ENCODE results near the gene ADAP1.

The ADAP1 gene

GRCh38 chr7:959271-959670 lies 4.8 kb upstream of the ADAP1 start:
- peaks cover 0 to 44% (median 26%) of the 10 kb centered on the region in 5 donors for H3K4me1 ChIP-seq (ENCODE audit: control insufficient read depth in 5 of 5, insufficient read depth in 5 of 5, low read length in 5 of 5)
- no peaks in the 10 kb centered on the region for H3K9me3 ChIP-seq (ENCODE audit: control insufficient read depth in 5 of 5, low read length in 5 of 5)
- no peak overlapping the region for H3K27ac ChIP-seq (ENCODE audit: low read depth, low read length)
- no peaks in the 10 kb centered on the region for H3K36me3 ChIP-seq (ENCODE audit: control insufficient read depth in 5 of 5, insufficient read depth in 5 of 5, low read length in 5 of 5)
- H3K27me3 ChIP-seq (ENCODE audit: control insufficient read depth in 5 of 5, insufficient read depth in 4 of 5, low read length in 5 of 5), result peaks cover 0 to 9% (median 5%) of the 10 kb centered on the region in 5 donors
- H3K4me3 ChIP-seq (ENCODE audit: low read depth in 1 of 5, low read length in 5 of 5), result no peak overlapping the region
- H3K9ac ChIP-seq (ENCODE audit: low read length in 5 of 5), result no peak overlapping the region

DNA sequence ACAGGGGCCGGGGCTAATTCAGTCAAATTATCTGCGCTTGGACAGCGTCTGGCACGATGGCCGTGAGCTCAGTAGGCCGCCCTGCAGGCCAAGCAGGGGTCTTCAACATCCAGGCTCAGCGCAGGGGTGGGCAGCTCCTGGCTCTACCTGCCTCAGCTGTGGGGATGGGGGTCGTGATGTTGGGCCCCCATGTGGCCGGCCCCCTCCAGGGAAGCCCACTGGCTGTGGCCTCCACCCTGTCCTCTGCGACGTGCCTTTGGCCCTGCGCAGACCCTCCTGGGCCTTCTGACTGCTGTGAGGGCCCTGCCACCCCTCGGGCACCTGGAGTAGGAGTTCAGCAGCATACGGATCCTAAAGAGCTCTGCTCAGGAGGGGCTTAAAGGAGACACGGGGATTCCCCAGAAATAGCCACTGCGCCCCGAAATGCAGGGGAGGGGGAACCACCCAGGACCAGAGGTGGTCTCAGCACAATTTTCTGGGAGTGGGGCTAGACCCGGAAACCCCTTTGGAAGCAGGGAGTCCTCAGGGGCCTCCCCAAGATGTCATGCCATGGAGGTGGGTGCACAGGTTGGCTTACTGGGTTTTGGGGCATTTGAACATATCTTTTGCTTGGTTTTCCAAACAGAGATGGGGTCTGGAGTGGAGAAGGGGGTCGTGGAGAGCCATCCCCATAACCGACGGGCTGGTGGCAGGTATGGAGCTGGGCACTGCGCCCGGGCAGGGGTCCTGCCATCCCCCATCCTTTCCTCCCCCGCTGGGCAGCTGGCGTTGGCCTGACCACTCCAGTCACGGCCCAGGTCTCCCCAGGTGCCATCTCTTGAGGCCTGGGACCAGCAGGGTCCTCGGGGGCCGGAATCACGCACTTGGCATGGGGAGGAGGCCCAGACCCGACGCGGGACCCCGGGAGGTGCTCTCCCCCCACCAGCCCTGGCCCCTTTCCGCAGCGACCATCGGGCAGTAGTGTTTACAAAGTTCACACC lies 4.0 kb upstream of the ADAP1 start:
- Histone ChIP-seq H3K9ac (ENCODE audit: low read length in 5 of 5) (no peak overlapping the region), H3K4me3 (ENCODE audit: low read depth in 1 of 5, low read length in 5 of 5) (no peak overlapping the region), H3K27ac (ENCODE audit: low read depth, low read length) (no peak overlapping the region), H3K9me3 (ENCODE audit: control insufficient read depth in 5 of 5, low read length in 5 of 5) (no peaks in the 10 kb centered on the region), H3K36me3 (ENCODE audit: control insufficient read depth in 5 of 5, insufficient read depth in 5 of 5, low read length in 5 of 5) (no peaks in the 10 kb centered on the region), H3K4me1 (ENCODE audit: control insufficient read depth in 5 of 5, insufficient read depth in 5 of 5, low read length in 5 of 5) (peaks cover 0 to 40% (median 22%) of the 10 kb centered on the region in 5 donors), H3K27me3 (ENCODE audit: control insufficient read depth in 5 of 5, insufficient read depth in 4 of 5, low read length in 5 of 5) (peaks cover 0 to 9% (median 7%) of the 10 kb centered on the region in 5 donors)

DNA sequence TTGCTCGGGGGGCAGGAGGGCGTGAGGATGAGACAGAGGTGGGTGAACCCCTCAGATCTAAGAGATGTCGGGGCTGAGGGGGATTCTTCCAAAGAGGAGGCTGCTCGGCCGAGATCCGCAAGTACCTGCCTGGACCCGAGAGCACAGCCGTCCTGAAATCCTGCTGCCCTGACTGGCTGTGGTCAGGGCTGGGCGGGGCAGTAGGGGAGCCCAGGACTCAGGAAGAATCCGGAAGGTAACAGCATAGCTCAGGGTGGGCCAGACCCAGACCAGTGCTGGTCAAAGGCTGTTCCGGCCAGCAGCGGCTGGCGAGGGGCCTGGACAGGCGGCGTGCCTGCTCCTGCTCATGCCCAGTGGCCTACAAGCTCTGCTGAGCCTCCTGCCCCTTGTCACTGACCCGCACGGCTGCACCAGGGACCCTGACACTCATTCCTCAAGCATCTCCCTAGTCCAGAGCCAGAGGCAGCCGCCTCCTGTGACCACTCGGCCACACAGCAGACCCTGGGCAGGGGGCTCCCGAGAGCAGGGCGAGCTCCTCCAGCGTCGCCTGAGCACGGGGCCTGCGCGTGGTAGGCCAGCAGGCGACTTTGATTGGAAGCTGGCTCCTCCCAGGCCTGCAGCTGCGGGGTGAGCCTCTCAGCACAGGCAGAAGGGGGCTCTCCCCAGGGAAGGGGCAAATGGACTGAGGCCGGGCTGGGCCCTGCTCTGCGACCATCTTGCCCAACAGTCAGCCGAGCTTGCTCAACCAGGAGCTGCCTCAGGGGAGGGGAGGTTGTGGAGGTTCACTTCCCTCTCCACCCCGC lies 3.1 kb upstream of the ADAP1 start:
- H3K4me1 ChIP-seq (ENCODE audit: control insufficient read depth in 5 of 5, insufficient read depth in 5 of 5, low read length in 5 of 5), result peaks cover 0 to 42% (median 26%) of the 10 kb centered on the region in 5 donors
- peaks cover 0 to 16% (median 13%) of the 10 kb centered on the region in 5 donors for H3K27me3 ChIP-seq (ENCODE audit: control insufficient read depth in 5 of 5, insufficient read depth in 4 of 5, low read length in 5 of 5)
- H3K9ac ChIP-seq (ENCODE audit: low read length in 5 of 5), result peak overlapping the region in 1 of 5 donors; percentile 19
- no peaks in the 10 kb centered on the region for H3K36me3 ChIP-seq (ENCODE audit: control insufficient read depth in 5 of 5, insufficient read depth in 5 of 5, low read length in 5 of 5)
- no peak overlapping the region for H3K27ac ChIP-seq (ENCODE audit: low read depth, low read length)
- no peaks in the 10 kb centered on the region for H3K9me3 ChIP-seq (ENCODE audit: control insufficient read depth in 5 of 5, low read length in 5 of 5)
- peak overlapping the region in 1 of 5 donors; percentile 35 for H3K4me3 ChIP-seq (ENCODE audit: low read depth in 1 of 5, low read length in 5 of 5)

DNA sequence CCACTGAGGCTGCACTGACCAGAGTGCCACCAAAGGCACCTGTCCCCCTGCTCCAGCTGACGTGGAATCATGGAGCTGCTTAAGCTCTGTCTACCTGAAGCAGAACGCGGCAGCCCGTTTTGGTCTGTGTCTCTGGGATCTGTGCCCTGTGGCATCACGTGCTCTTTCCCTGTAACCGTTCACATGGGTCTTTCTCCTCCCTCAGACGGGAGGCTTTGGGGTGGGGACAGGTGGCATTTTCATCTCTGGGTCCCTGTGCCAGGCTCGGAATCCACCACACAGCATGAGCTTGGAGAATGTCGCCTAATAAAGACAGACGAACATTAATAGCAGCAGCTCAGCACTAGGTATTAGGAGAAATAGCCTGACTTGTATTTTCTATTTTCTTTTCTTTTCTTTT lies 1.6 kb upstream of the ADAP1 start:
- Histone ChIP-seq H3K9me3 (ENCODE audit: control insufficient read depth in 5 of 5, low read length in 5 of 5) (no peaks in the 10 kb centered on the region), H3K27me3 (ENCODE audit: control insufficient read depth in 5 of 5, insufficient read depth in 4 of 5, low read length in 5 of 5) (peaks cover 0 to 19% (median 17%) of the 10 kb centered on the region in 5 donors), H3K4me3 (ENCODE audit: low read depth in 1 of 5, low read length in 5 of 5) (no peak overlapping the region), H3K27ac (ENCODE audit: low read depth, low read length) (no peak overlapping the region), H3K4me1 (ENCODE audit: control insufficient read depth in 5 of 5, insufficient read depth in 5 of 5, low read length in 5 of 5) (peaks cover 0 to 44% (median 26%) of the 10 kb centered on the region in 5 donors), H3K9ac (ENCODE audit: low read length in 5 of 5) (no peak overlapping the region), H3K36me3 (ENCODE audit: control insufficient read depth in 5 of 5, insufficient read depth in 5 of 5, low read length in 5 of 5) (no peaks in the 10 kb centered on the region)

DNA sequence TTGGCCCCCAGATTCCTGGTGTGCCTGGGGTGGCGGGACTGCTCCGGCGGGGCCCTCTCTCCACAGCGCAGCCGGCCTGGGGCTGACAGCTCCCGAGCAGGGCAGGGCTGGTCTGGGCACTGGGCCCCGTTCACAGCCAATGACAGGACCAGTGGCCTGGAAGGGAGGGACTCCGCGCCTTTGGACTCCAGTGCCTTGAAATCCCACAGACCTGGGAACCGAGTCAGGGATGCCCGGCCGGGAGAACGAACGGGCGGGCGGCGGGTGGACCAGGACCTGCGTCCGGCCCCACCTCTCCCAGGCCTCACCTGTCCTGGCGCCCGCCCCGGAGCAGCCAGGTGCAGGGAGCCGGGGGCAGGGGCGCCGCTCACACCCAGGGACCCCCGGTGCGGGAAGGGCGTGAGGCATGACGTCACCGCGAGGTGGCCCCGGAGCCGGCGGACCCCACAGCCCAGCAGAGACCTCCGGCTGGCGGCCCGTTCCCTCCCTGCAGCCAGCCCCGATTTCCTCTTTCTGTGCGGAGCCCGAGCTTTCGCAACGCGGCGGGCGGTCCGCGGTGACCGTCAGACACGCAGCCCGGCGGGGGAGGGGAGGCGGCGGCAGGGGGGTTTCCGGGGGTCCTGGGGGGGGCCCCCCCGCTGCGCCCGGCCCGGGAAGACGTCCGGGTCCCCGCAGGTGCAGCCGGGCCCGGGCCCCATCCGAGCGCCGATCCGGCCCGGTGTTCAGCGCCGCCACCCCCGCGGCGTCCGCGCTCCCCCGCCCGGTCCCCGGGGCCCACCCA lies 743 bp downstream of the ADAP1 start:
- Histone ChIP-seq H3K36me3 (ENCODE audit: control insufficient read depth in 5 of 5, insufficient read depth in 5 of 5, low read length in 5 of 5) (no peaks in the 10 kb centered on the region), H3K9ac (ENCODE audit: low read length in 5 of 5) (peak overlapping the region in 2 of 5 donors; percentile 3 to 43), H3K4me3 (ENCODE audit: low read depth in 1 of 5, low read length in 5 of 5) (peak overlapping the region in 4 of 5 donors; percentile 17 to 62 (median 50)), H3K9me3 (ENCODE audit: control insufficient read depth in 5 of 5, low read length in 5 of 5) (no peaks in the 10 kb centered on the region), H3K4me1 (ENCODE audit: control insufficient read depth in 5 of 5, insufficient read depth in 5 of 5, low read length in 5 of 5) (peaks cover 0 to 34% (median 26%) of the 10 kb centered on the region in 5 donors), H3K27ac (ENCODE audit: low read depth, low read length) (no peak overlapping the region), H3K27me3 (ENCODE audit: control insufficient read depth in 5 of 5, insufficient read depth in 4 of 5, low read length in 5 of 5) (peaks cover 0 to 24% (median 19%) of the 10 kb centered on the region in 5 donors)

- Histone ChIP-seq H3K9me3 (ENCODE audit: control insufficient read depth in 5 of 5, low read length in 5 of 5) (no peaks in the 10 kb centered on the region), H3K4me3 (ENCODE audit: low read depth in 1 of 5, low read length in 5 of 5) (peak overlapping the region in 3 of 5 donors; percentile 47 to 62 (median 53)), H3K4me1 (ENCODE audit: control insufficient read depth in 5 of 5, insufficient read depth in 5 of 5, low read length in 5 of 5) (peaks cover 0 to 27% (median 20%) of the 10 kb centered on the region in 5 donors), H3K27me3 (ENCODE audit: control insufficient read depth in 5 of 5, insufficient read depth in 4 of 5, low read length in 5 of 5) (peaks cover 0 to 24% (median 19%) of the 10 kb centered on the region in 5 donors), H3K36me3 (ENCODE audit: control insufficient read depth in 5 of 5, insufficient read depth in 5 of 5, low read length in 5 of 5) (no peaks in the 10 kb centered on the region), H3K9ac (ENCODE audit: low read length in 5 of 5) (peak overlapping the region in 1 of 5 donors; percentile 1), H3K27ac (ENCODE audit: low read depth, low read length) (no peak overlapping the region)
Observed at GRCh38 chr7:952548-953441, 1.7 kb downstream of the ADAP1 start.

- peaks cover 0 to 20% (median 13%) of the 10 kb centered on the region in 5 donors for H3K4me1 ChIP-seq (ENCODE audit: control insufficient read depth in 5 of 5, insufficient read depth in 5 of 5, low read length in 5 of 5)
- H3K27ac ChIP-seq (ENCODE audit: low read depth, low read length), result no peak overlapping the region
- H3K27me3 ChIP-seq (ENCODE audit: control insufficient read depth in 5 of 5, insufficient read depth in 4 of 5, low read length in 5 of 5), result peaks cover 2 to 24% (median 19%) of the 10 kb centered on the region in 5 donors
- no peaks in the 10 kb centered on the region for H3K9me3 ChIP-seq (ENCODE audit: control insufficient read depth in 5 of 5, low read length in 5 of 5)
- no peak overlapping the region for H3K4me3 ChIP-seq (ENCODE audit: low read depth in 1 of 5, low read length in 5 of 5)
- no peaks in the 10 kb centered on the region for H3K36me3 ChIP-seq (ENCODE audit: control insufficient read depth in 5 of 5, insufficient read depth in 5 of 5, low read length in 5 of 5)
- H3K9ac ChIP-seq (ENCODE audit: low read length in 5 of 5), result peak overlapping the region in 1 of 5 donors; percentile 1
Observed at GRCh38 chr7:951881-952547, 2.5 kb downstream of the ADAP1 start.

- Histone ChIP-seq H3K4me1 (ENCODE audit: control insufficient read depth in 5 of 5, insufficient read depth in 5 of 5, low read length in 5 of 5) (peaks cover 0 to 17% (median 10%) of the 10 kb centered on the region in 5 donors), H3K9me3 (ENCODE audit: control insufficient read depth in 5 of 5, low read length in 5 of 5) (no peaks in the 10 kb centered on the region), H3K9ac (ENCODE audit: low read length in 5 of 5) (no peak overlapping the region), H3K27ac (ENCODE audit: low read depth, low read length) (no peak overlapping the region), H3K27me3 (ENCODE audit: control insufficient read depth in 5 of 5, insufficient read depth in 4 of 5, low read length in 5 of 5) (peaks cover 2 to 26% (median 21%) of the 10 kb centered on the region in 5 donors), H3K4me3 (ENCODE audit: low read depth in 1 of 5, low read length in 5 of 5) (no peak overlapping the region), H3K36me3 (ENCODE audit: control insufficient read depth in 5 of 5, insufficient read depth in 5 of 5, low read length in 5 of 5) (no peaks in the 10 kb centered on the region)
Observed at GRCh38 chr7:949021-949934, 5.2 kb downstream of the ADAP1 start.
